Measurements from ENCODE around the gene CLPTM1L. TPM values are rescaled to one million over a fixed set of nuclear protein-coding genes. Genes with fewer than 3 reads are reported as not detected.

CLPTM1L gene
- total and polyA plus RNA-seq, 2 donors from 2014 or later: 96.6 to 135 TPM

DNA sequence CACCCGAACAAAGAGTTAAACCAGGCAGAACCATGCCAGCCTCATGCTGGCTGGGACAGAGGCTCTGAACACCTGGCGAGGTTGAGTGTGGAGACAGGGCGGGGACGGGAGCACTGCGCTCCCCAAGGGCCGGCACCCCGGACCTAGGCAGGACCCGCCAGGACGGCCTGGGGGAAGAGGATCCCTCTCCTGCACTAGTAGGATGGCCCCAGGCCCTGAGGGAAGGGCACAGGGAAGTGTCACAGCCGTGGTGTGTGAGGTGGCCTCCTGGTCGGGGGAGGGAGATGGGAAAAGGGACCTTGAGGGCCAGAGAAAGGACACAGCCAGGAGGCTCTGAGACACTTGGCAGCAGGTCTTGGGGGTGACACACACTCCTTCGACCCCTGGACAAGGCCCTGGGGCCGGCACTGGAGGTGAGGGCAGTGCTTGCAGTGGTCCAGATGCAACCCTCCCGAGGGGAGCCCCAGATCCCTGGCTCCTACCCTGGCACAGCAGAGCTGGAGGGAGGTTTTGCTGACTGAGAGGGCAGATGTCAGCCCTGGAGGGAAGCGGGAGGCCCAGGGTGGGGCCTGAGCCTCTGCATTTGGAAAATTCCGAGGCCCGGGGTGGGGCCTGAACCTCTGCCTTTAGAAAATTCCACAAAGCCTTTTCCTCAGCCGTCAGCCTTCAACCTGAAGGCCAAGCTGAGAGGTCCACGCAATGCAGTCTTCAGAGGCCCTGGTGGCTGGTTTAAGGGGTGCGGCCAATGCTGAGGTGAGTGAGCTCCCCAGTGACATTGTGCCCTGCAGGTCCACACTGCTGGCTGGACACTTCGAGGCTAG, 25.3 kb downstream of the CLPTM1L start:
- no peak for FAIRE-seq

GRCh38 chr5:1318659-1319251, 26.1 kb downstream of the CLPTM1L start:
- H3K27me3 ChIP-seq (ENCODE audit: control insufficient read depth, insufficient read depth, low read length): no peaks in the 10 kb centered on the region
- peak in 2 of 5 donors; percentile 33 to 78 for DNase-seq
- intact Hi-C loops (cut with DNase I): no loop called here
- H3K9ac ChIP-seq (ENCODE audit: low read length in 3 of 3): no peak overlapping the region
- H3K4me3 ChIP-seq (ENCODE audit: low read length in 3 of 3): no peak overlapping the region
- FAIRE-seq: no peak
- peaks cover 0 to 41% (median 24%) of the 10 kb centered on the region in 3 donors for H3K36me3 ChIP-seq (ENCODE audit: control insufficient read depth in 2 of 3, insufficient read depth in 3 of 3, low read length in 3 of 3)
- no peak for TF ChIP-seq CTCF (IDR thresholded peaks at IDR 0.05; ENCODE audit: borderline replicate concordance, extremely low read depth, insufficient read depth)
- no peak overlapping the region for H3K27ac ChIP-seq (ENCODE audit: low read depth in 2 of 2, low read length in 2 of 2)
- H3K4me1 ChIP-seq (ENCODE audit: control insufficient read depth in 2 of 3, insufficient read depth in 2 of 3, low read depth in 1 of 3, low read length in 3 of 3): peaks cover 0 to 5% (median 0%) of the 10 kb centered on the region in 3 donors
- H3K9me3 ChIP-seq (ENCODE audit: control insufficient read depth in 2 of 3, insufficient read depth in 1 of 3, low read length in 3 of 3): no peaks in the 10 kb centered on the region

More for the DNA sequence above, 25.3 kb downstream of the CLPTM1L start:
- Histone ChIP-seq H3K27me3 (ENCODE audit: control insufficient read depth, insufficient read depth, low read length) (no peaks in the 10 kb centered on the region), H3K36me3 (ENCODE audit: control insufficient read depth in 2 of 3, insufficient read depth in 3 of 3, low read length in 3 of 3) (peaks cover 0 to 50% (median 32%) of the 10 kb centered on the region in 3 donors), H3K4me3 (ENCODE audit: low read length in 3 of 3) (no peak overlapping the region), H3K9me3 (ENCODE audit: control insufficient read depth in 2 of 3, insufficient read depth in 1 of 3, low read length in 3 of 3) (no peaks in the 10 kb centered on the region), H3K27ac (ENCODE audit: low read depth in 2 of 2, low read length in 2 of 2) (no peak overlapping the region), H3K4me1 (ENCODE audit: control insufficient read depth in 2 of 3, insufficient read depth in 2 of 3, low read depth in 1 of 3, low read length in 3 of 3) (peaks cover 0 to 5% (median 0%) of the 10 kb centered on the region in 3 donors), H3K9ac (ENCODE audit: low read length in 3 of 3) (no peak overlapping the region)
- DNase-seq: peak in 1 of 5 donors; percentile 49
- no peak for TF ChIP-seq CTCF (IDR thresholded peaks at IDR 0.05; ENCODE audit: borderline replicate concordance, extremely low read depth, insufficient read depth)
- intact Hi-C loops (cut with DNase I): no loop called here

DNA sequence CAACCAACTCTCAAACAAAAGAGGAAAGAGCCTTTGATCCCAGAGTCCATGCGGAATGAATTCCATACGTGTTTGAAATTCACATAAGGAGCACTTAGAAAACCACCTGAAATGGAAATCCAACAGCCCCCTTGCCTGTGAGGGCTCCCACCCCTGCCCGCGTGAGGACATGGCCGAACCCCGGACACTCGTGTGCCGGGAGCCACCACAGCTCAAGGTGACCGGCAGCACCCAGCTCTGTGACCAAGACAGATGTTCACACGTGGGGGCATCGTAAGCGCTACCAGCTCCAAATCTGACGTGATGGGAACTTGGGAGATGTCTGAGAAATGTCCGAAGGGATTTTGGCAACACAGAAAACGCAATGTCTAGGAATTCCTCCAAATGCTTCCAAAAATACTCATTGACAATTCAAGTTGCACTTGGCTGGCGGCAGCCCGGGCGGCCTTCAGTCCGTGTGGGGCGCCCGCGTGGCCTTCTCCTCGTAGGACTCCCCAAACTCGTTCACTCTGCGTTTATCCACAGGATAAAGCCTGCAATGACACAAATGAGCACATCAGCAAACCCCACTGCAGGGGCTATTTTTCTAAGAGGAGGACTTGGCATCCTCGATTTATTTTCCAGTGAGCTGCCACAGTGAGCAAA, 26.9 kb downstream of the CLPTM1L start:
- FAIRE-seq (no peak), DNase-seq (peak in 1 of 5 donors; percentile 60)
- peaks cover 0 to 5% (median 0%) of the 10 kb centered on the region in 3 donors for H3K4me1 ChIP-seq (ENCODE audit: control insufficient read depth in 2 of 3, insufficient read depth in 2 of 3, low read depth in 1 of 3, low read length in 3 of 3)
- H3K27me3 ChIP-seq (ENCODE audit: control insufficient read depth, insufficient read depth, low read length): no peaks in the 10 kb centered on the region
- no peak overlapping the region for H3K9ac ChIP-seq (ENCODE audit: low read length in 3 of 3)
- H3K27ac ChIP-seq (ENCODE audit: low read depth in 2 of 2, low read length in 2 of 2): no peak overlapping the region
- no peak for TF ChIP-seq CTCF (IDR thresholded peaks at IDR 0.05; ENCODE audit: borderline replicate concordance, extremely low read depth, insufficient read depth)
- intact Hi-C loops (cut with DNase I): no loop called here
- H3K36me3 ChIP-seq (ENCODE audit: control insufficient read depth in 2 of 3, insufficient read depth in 3 of 3, low read length in 3 of 3): peaks cover 0 to 39% (median 22%) of the 10 kb centered on the region in 3 donors
- no peak overlapping the region for H3K4me3 ChIP-seq (ENCODE audit: low read length in 3 of 3)
- H3K9me3 ChIP-seq (ENCODE audit: control insufficient read depth in 2 of 3, insufficient read depth in 1 of 3, low read length in 3 of 3): no peaks in the 10 kb centered on the region

Data from kidney (tissue), 14 donors.